HL-60 (cell line): ENCODE measurements around the gene TAB2.

Experiments used
- DNase-seq, 2 experiments: peaks; one replicate each; pipeline ENCODE4 v3.0.0-alpha.2; 2010 to 2020; ENCODE audit warnings: low read depth in 1 of 2, low spot score in 1 of 2
- H3K27ac ChIP-seq: fragments of 250-450 bp; sonication (Bioruptor Pico); replicated peaks from 2 replicates; pipeline ENCODE4 v1.5.1; 2020; ENCODE audit warnings: mild to moderate bottlenecking, moderate library complexity
- H3K27me3 ChIP-seq: fragments of 250-450 bp; sonication (Bioruptor Pico); 2 replicates; pipeline ENCODE4 v1.5.1; 2021; ENCODE audit warnings: mild to moderate bottlenecking, moderate library complexity; ENCODE audit not compliant: insufficient read depth, poor library complexity, severe bottlenecking
- H3K4me3 ChIP-seq: replicated peaks from 2 replicates; pipeline ENCODE4 v1.5.1; 2011; ENCODE audit warnings: mild to moderate bottlenecking, control low read depth, low read length; ENCODE audit not compliant: insufficient read depth
- CTCF ChIP-seq: IDR thresholded peaks from one replicate; pipeline ENCODE4 v1.5.1; 2011; ENCODE audit warnings: low read length, control low read depth, inconsistent platforms; ENCODE audit not compliant: insufficient read depth
- GABPA ChIP-seq: IDR thresholded peaks from 2 replicates; pipeline ENCODE4 v1.6.1; 2012; ENCODE audit warnings: low read depth
- POLR2AphosphoS5 ChIP-seq: IDR thresholded peaks from 2 replicates; pipeline ENCODE4 v1.6.1; 2012; ENCODE audit warnings: low read depth
- SPI1 ChIP-seq: IDR thresholded peaks from 2 replicates; pipeline ENCODE4 v1.6.1; 2012; ENCODE audit warnings: low read depth, mild to moderate bottlenecking, borderline replicate concordance
- TF ChIP-seq, protein P1 (sequence below): IDR thresholded peaks from 2 replicates; pipeline ENCODE4 v1.6.1; 2012; ENCODE audit warnings: low read depth; ENCODE audit not compliant: insufficient replicate concordance

Gene TAB2

GRCh38 chr6:149450679-149451375 lies 133.3 kb downstream of the TAB2 start:
- DNase-seq = no peak
- TF ChIP-seq GABPA = no peak
- no peak for TF ChIP-seq CTCF
- TF ChIP-seq, protein P1, sequence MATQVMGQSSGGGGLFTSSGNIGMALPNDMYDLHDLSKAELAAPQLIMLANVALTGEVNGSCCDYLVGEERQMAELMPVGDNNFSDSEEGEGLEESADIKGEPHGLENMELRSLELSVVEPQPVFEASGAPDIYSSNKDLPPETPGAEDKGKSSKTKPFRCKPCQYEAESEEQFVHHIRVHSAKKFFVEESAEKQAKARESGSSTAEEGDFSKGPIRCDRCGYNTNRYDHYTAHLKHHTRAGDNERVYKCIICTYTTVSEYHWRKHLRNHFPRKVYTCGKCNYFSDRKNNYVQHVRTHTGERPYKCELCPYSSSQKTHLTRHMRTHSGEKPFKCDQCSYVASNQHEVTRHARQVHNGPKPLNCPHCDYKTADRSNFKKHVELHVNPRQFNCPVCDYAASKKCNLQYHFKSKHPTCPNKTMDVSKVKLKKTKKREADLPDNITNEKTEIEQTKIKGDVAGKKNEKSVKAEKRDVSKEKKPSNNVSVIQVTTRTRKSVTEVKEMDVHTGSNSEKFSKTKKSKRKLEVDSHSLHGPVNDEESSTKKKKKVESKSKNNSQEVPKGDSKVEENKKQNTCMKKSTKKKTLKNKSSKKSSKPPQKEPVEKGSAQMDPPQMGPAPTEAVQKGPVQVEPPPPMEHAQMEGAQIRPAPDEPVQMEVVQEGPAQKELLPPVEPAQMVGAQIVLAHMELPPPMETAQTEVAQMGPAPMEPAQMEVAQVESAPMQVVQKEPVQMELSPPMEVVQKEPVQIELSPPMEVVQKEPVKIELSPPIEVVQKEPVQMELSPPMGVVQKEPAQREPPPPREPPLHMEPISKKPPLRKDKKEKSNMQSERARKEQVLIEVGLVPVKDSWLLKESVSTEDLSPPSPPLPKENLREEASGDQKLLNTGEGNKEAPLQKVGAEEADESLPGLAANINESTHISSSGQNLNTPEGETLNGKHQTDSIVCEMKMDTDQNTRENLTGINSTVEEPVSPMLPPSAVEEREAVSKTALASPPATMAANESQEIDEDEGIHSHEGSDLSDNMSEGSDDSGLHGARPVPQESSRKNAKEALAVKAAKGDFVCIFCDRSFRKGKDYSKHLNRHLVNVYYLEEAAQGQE = no peak
- TF ChIP-seq SPI1 = no peak
- no peak for TF ChIP-seq POLR2AphosphoS5
- Histone ChIP-seq H3K27me3 (no peaks in the 10 kb centered on the region), H3K4me3 (no peak overlapping the region), H3K27ac (no peak overlapping the region)

- Histone ChIP-seq H3K27ac (no peak overlapping the region), H3K4me3 (no peak overlapping the region), H3K27me3 (no peaks in the 10 kb centered on the region)
- TF ChIP-seq SPI1 (no peak), POLR2AphosphoS5 (no peak), GABPA (no peak), CTCF (no peak)
- TF ChIP-seq, protein P1 = no peak
- DNase-seq = no peak
These were observed 134.0 kb downstream of the TAB2 start for GRCh38 chr6:149451376-149452036.

DNA sequence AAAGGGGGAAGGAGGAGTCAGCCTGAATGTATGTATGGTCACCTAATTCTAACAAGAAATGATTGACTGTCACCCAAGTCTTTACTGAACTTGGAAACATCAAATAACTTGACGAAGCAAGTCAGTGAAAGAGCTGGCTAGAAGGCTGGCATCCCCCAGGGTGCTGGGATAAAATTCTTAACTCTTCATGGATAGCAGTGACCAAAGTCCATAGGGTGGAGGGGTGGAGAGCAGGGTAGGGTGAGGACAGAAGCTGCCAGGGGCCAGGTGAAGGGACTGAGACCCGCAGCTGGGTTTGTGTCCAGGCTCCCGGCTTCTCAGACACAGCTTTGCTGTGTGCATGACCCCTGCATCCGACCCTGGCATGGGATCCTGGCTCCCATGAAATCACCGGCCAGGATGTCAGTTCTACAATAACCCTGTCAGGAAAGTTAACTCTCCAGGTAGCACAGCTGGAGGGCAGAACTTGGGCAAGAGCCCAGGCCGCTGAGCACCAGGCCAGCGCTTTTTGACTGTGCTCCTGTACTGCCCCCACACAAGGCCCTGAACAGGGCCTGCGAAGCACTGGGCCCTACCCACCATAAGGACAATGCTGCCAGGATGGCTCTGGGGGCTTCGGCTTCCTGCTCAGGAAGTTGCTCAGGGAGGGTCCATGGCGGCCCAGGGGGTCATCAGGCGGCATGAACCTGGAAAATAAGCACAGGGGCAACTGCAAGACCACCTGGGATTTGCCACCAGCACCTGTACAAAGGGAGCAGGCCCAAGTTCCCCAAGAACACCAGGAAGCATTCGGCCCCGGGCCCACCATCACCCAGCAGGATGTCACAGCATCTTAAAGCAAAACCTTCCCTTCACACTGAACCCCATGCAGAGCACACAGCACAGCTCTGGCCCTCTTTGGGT lies 134.8 kb downstream of the TAB2 start:
- no peak for TF ChIP-seq SPI1
- TF ChIP-seq CTCF = no peak
- no peak for TF ChIP-seq POLR2AphosphoS5
- TF ChIP-seq, protein P1 = no peak
- TF ChIP-seq GABPA = no peak
- no peak overlapping the region for H3K27ac ChIP-seq
- no peak overlapping the region for H3K4me3 ChIP-seq
- DNase-seq = no peak
- no peaks in the 10 kb centered on the region for H3K27me3 ChIP-seq
